Fibroblast of lung (primary cell): ENCODE results near the gene KNG1.

Source experiments
- EZH2 ChIP-seq: IDR thresholded peaks from 2 replicates; pipeline ENCODE4 v1.5.1; 2012; ENCODE audit warnings: low read length, control low read depth, mild to moderate bottlenecking; ENCODE audit errors: missing control alignments
- TF ChIP-seq, protein P1 (sequence below), 2 donors: IDR thresholded peaks in 1 of 2; conservative IDR thresholded peaks in 1 of 2; 1 replicate in 1 of 2; 2 replicates in 1 of 2; pipeline ENCODE4 v1.5.1; 2011 to 2012; ENCODE audit warnings: low read length in 2 of 2, control low read depth in 1 of 2, inconsistent platforms in 1 of 2, low read depth in 1 of 2, mild to moderate bottlenecking in 1 of 2

DNA sequence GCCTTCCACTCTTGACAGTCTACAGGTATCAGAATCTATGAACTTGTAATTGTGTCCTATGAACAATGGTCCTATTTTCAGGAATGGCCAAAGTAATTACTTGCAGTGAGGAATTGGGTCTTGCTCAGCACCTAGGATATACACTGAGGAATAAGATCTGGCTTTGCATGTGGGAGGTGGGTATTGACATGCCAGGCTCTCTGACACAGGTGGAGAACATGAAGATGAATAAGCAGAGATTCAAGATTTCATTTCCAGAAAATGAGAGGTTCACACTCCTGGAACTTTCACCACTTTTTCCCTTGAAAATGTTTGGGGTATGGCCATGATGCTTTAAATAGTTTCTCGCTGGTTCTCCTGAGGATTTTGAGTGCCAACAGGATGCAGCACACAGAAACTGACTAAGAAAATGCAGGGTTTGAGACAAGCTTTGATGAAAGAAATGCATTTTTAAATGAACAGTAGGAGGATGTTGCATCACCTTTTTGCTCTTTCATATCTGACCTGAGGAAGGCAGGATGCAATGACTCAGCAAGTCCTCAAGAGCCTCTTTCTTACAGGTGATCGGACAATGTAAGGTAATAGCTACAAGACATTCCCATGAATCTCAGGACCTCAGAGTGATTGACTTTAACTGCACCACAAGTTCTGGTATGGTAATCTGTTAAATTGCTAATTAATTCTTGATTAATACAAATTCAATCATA, 47.6 kb upstream of the KNG1 start:
- TF ChIP-seq, protein P1, sequence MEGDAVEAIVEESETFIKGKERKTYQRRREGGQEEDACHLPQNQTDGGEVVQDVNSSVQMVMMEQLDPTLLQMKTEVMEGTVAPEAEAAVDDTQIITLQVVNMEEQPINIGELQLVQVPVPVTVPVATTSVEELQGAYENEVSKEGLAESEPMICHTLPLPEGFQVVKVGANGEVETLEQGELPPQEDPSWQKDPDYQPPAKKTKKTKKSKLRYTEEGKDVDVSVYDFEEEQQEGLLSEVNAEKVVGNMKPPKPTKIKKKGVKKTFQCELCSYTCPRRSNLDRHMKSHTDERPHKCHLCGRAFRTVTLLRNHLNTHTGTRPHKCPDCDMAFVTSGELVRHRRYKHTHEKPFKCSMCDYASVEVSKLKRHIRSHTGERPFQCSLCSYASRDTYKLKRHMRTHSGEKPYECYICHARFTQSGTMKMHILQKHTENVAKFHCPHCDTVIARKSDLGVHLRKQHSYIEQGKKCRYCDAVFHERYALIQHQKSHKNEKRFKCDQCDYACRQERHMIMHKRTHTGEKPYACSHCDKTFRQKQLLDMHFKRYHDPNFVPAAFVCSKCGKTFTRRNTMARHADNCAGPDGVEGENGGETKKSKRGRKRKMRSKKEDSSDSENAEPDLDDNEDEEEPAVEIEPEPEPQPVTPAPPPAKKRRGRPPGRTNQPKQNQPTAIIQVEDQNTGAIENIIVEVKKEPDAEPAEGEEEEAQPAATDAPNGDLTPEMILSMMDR (conservative IDR thresholded peaks at IDR 0.05 in 1 of 2, IDR thresholded peaks at IDR 0.05 in 1 of 2; ENCODE audit: low read depth in 1 of 2, low read length in 2 of 2): no peak
- no peak for TF ChIP-seq EZH2
